H1 (cell line): Measurements from ENCODE around the gene KCNJ18. TPM values are rescaled to one million over a fixed set of nuclear protein-coding genes. Genes with fewer than 3 reads are reported as not detected.
"Not testable (repeated sequence)": the region's sequence is repeated elsewhere in the genome, so short reads cannot be mapped to it uniquely, and the experiment has no call there.

ENCODE experiments used
- CTCF ChIA-PET: fragments of 300-600 bp; sonication (Branson Sonifier 250); formaldehyde crosslinking; loops from one replicate; lab custom pipeline; 2021; ENCODE audit not compliant: partially characterized antibody; lab: Charles Lee
- POLR2A ChIA-PET: fragments of 300-600 bp; sonication (Branson Sonifier 250); formaldehyde crosslinking; loops from one replicate; lab custom pipeline; 2021; ENCODE audit warnings: inconsistent platforms; ENCODE audit not compliant: partially characterized antibody; lab: Charles Lee
- DNase-seq, 2 experiments: peaks; one replicate each; pipeline versions ENCODE4 v3.0.0 to v3.0.0-alpha.2; 2010 to 2022; ENCODE audit warnings: low spot score in 2 of 2, low read depth in 1 of 2, mixed read lengths in 1 of 2
- FAIRE-seq: peaks from 2 replicates; lab custom pipeline; 2011; peaks lifted over from hg19 to GRCh38; lab: Jason Lieb, UNC
- H2AFZ ChIP-seq: 2 replicates; pipeline ENCODE4 v1.8.1; 2012; ENCODE audit warnings: low read length, inconsistent platforms
- H2AK5ac ChIP-seq: 2 replicates; pipeline ENCODE4 v1.6.1; 2013; ENCODE audit warnings: low read depth, low read length
- H2BK120ac ChIP-seq: replicated peaks from 2 replicates; pipeline ENCODE3; 2013; ENCODE audit warnings: low read depth, low read length, inconsistent platforms
- H2BK12ac ChIP-seq: 2 replicates; pipeline ENCODE4 v1.6.1; 2013; ENCODE audit warnings: low read depth, low read length
- H2BK15ac ChIP-seq: 2 replicates; pipeline ENCODE4 v1.6.1; 2013; ENCODE audit warnings: low read length
- H2BK20ac ChIP-seq: 2 replicates; pipeline ENCODE4 v1.6.1; 2013; ENCODE audit warnings: low read length
- H2BK5ac ChIP-seq: 2 replicates; pipeline ENCODE4 v1.6.1; 2013; ENCODE audit warnings: low read depth, low read length
- H3K14ac ChIP-seq: 2 replicates; pipeline ENCODE4 v1.6.1; 2013; ENCODE audit warnings: inconsistent platforms; ENCODE audit not compliant: insufficient read length
- H3K18ac ChIP-seq: 2 replicates; pipeline ENCODE4 v1.6.1; 2013; ENCODE audit warnings: low read length; ENCODE audit errors: extremely low read depth
- H3K23ac ChIP-seq: 2 replicates; pipeline ENCODE4 v1.6.1; 2013; ENCODE audit warnings: inconsistent platforms; ENCODE audit not compliant: insufficient read length
- H3K23me2 ChIP-seq: 2 replicates; pipeline ENCODE4 v1.6.1; 2013; ENCODE audit warnings: low read depth, low read length
- H3K27ac ChIP-seq: 2 replicates; pipeline ENCODE4 v1.6.1; 2011; ENCODE audit warnings: low read depth, low read length, inconsistent platforms
- H3K27me3 ChIP-seq, 4 experiments: replicated peaks in 1 of 4; 1 replicate in 1 of 4; 2 replicates in 3 of 4; pipeline versions ENCODE4 v1.6.1 to v1.8.1; 2011 to 2013; ENCODE audit warnings: low read length in 3 of 4, mild to moderate bottlenecking in 3 of 4, inconsistent platforms in 2 of 4, mixed read lengths in 2 of 4, moderate library complexity in 1 of 4; ENCODE audit not compliant: control insufficient read depth in 3 of 4, insufficient read depth in 3 of 4; ENCODE audit errors: extremely low read depth in 1 of 4
- H3K36me3 ChIP-seq, 4 experiments: 2 replicates each; pipeline versions ENCODE4 v1.6.1 to v1.8.1; 2011 to 2013; ENCODE audit warnings: mild to moderate bottlenecking in 4 of 4, low read length in 3 of 4, moderate library complexity in 2 of 4, control low read depth in 1 of 4, inconsistent platforms in 1 of 4; ENCODE audit not compliant: insufficient read depth in 4 of 4, control insufficient read depth in 2 of 4
- H3K4ac ChIP-seq: replicated peaks from 2 replicates; pipeline ENCODE3; 2013; ENCODE audit warnings: low read length, low read depth, mixed read lengths, inconsistent platforms; ENCODE audit not compliant: insufficient read length
- H3K4me1 ChIP-seq, 4 experiments: replicated peaks in 1 of 4; 1 replicate in 1 of 4; 2 replicates in 3 of 4; pipeline versions ENCODE4 v1.6.1 to v1.8.1; 2011 to 2013; ENCODE audit warnings: low read length in 3 of 4, inconsistent platforms in 2 of 4, mixed read lengths in 1 of 4; ENCODE audit not compliant: insufficient read depth in 4 of 4, control insufficient read depth in 3 of 4
- H3K4me2 ChIP-seq, 2 experiments: 2 replicates each; pipeline versions ENCODE4 v1.6.1 to v1.8.1; 2011 to 2013; ENCODE audit warnings: low read depth in 2 of 2, low read length in 2 of 2, control low read depth in 1 of 2, inconsistent platforms in 1 of 2, mild to moderate bottlenecking in 1 of 2; ENCODE audit not compliant: insufficient read depth in 1 of 2
- H3K4me3 ChIP-seq, 4 experiments: fragments of 200-600, 300-600 bp in 1 of 4; sonication (generic), shearing (Covaris generic), sonication (Bioruptor Twin) in 1 of 4; 2 replicates each; pipeline versions ENCODE4 v1.5.1 to v1.8.1; 2011 to 2016; ENCODE audit warnings: low read length in 4 of 4, low read depth in 3 of 4, control low read depth in 2 of 4, inconsistent platforms in 2 of 4, mild to moderate bottlenecking in 2 of 4, mixed read lengths in 1 of 4, moderate library complexity in 1 of 4; ENCODE audit not compliant: insufficient read depth in 2 of 4; ENCODE audit errors: extremely low read depth in 1 of 4
- H3K56ac ChIP-seq: replicated peaks from 2 replicates; pipeline ENCODE3; 2013; ENCODE audit warnings: low read depth, mild to moderate bottlenecking, mixed read lengths, low read length, inconsistent platforms; ENCODE audit not compliant: insufficient read length
- H3K79me1 ChIP-seq: 2 replicates; pipeline ENCODE4 v1.6.1; 2013; ENCODE audit warnings: low read depth, low read length, control low read depth
- H3K79me2 ChIP-seq, 2 experiments: 2 replicates each; pipeline versions ENCODE4 v1.6.1 to v1.8.1; 2012 to 2013; ENCODE audit warnings: low read length in 2 of 2, mild to moderate bottlenecking in 2 of 2, inconsistent platforms in 1 of 2; ENCODE audit not compliant: insufficient read depth in 2 of 2, control insufficient read depth in 1 of 2
- H3K9ac ChIP-seq, 4 experiments: replicated peaks in 1 of 4; 1 replicate in 1 of 4; 2 replicates in 3 of 4; pipeline versions ENCODE4 v1.6.1 to v1.8.1; 2011 to 2013; ENCODE audit warnings: low read depth in 3 of 4, low read length in 3 of 4, control low read depth in 2 of 4, mild to moderate bottlenecking in 2 of 4, moderate library complexity in 2 of 4, inconsistent platforms in 1 of 4; ENCODE audit errors: extremely low read depth in 1 of 4
- H3K9me3 ChIP-seq, 2 experiments: 2 replicates each; pipeline versions ENCODE4 v1.6.1 to v1.8.1; 2012 to 2013; ENCODE audit warnings: mild to moderate bottlenecking in 2 of 2, moderate library complexity in 2 of 2, control low read depth in 1 of 2, inconsistent platforms in 1 of 2, low read depth in 1 of 2, low read length in 1 of 2, mixed read lengths in 1 of 2; ENCODE audit not compliant: insufficient read depth in 2 of 2
- H4K20me1 ChIP-seq, 2 experiments: replicated peaks in 1 of 2; 2 replicates each; pipeline versions ENCODE3 to v1.8.1; 2011 to 2013; ENCODE audit warnings: inconsistent platforms in 2 of 2, low read length in 2 of 2, mild to moderate bottlenecking in 1 of 2; ENCODE audit not compliant: insufficient read depth in 2 of 2, control insufficient read depth in 1 of 2
- H4K5ac ChIP-seq: 2 replicates; pipeline ENCODE4 v1.6.1; 2013; ENCODE audit warnings: low read length, low read depth, mixed read lengths, inconsistent platforms; ENCODE audit not compliant: insufficient read length
- H4K8ac ChIP-seq: 2 replicates; pipeline ENCODE4 v1.8.0; 2013; ENCODE audit warnings: mild to moderate bottlenecking, moderate library complexity, low read length, inconsistent platforms; ENCODE audit not compliant: insufficient read depth; ENCODE audit errors: extremely low read depth
- H4K91ac ChIP-seq: replicated peaks from 2 replicates; pipeline ENCODE3; 2013; ENCODE audit warnings: low read length, mixed read lengths, inconsistent platforms; ENCODE audit not compliant: insufficient read length
- WGBS, 2 experiments: shearing (Covaris generic) in 1 of 2; methylation state at CpG; one replicate each; pipeline versions ENCODE4 v1.1.6 to v1.1.7; 2013 to 2015; ENCODE audit warnings: low lambda C conversion rate in 2 of 2, mixed read lengths in 2 of 2, inconsistent platforms in 1 of 2, low coverage in 1 of 2, missing lambda C conversion rate in 1 of 2; ENCODE audit not compliant: insufficient replicate concordance in 2 of 2, insufficient coverage in 1 of 2, insufficient read length in 1 of 2; ENCODE audit errors: extremely low coverage in 1 of 2, missing lambda C conversion rate in 1 of 2; 5-methylcytosine and 5-hydroxymethylcytosine counted together
- polyA plus RNA-seq, 7 experiments: library from polyadenylated mRNA; depleted of rRNA in 3 of 7; stranded (reverse) in 5 of 7; unstranded in 2 of 7; fragments of >200 nt in 5 of 7; fragments of 200-250 nt in 2 of 7; gene quantifications; 1 replicate in 5 of 7; 2 replicates in 1 of 7; 4 replicates in 1 of 7; pipeline versions ENCODE4 v1.2.1 to v1.2.3, GENCODE V29; 2011 to 2013; ENCODE audit warnings: missing spikeins in 2 of 7, mixed read lengths in 2 of 7
- total RNA-seq: library from RNA; stranded (reverse); fragmentation: NEBNext Ultra II Directional; extraction: Animal tissue kit (Norgen Biotek cat#: 25700); gene quantifications from 2 replicates; pipeline ENCODE4 v1.2.1, GENCODE V29; 2021

Gene KCNJ18
- total and polyA plus RNA-seq, 2 of the 8 experiments (the other 6 are each of a cell fraction or from before 2014, with no cell fraction given), result not detected

DNA sequence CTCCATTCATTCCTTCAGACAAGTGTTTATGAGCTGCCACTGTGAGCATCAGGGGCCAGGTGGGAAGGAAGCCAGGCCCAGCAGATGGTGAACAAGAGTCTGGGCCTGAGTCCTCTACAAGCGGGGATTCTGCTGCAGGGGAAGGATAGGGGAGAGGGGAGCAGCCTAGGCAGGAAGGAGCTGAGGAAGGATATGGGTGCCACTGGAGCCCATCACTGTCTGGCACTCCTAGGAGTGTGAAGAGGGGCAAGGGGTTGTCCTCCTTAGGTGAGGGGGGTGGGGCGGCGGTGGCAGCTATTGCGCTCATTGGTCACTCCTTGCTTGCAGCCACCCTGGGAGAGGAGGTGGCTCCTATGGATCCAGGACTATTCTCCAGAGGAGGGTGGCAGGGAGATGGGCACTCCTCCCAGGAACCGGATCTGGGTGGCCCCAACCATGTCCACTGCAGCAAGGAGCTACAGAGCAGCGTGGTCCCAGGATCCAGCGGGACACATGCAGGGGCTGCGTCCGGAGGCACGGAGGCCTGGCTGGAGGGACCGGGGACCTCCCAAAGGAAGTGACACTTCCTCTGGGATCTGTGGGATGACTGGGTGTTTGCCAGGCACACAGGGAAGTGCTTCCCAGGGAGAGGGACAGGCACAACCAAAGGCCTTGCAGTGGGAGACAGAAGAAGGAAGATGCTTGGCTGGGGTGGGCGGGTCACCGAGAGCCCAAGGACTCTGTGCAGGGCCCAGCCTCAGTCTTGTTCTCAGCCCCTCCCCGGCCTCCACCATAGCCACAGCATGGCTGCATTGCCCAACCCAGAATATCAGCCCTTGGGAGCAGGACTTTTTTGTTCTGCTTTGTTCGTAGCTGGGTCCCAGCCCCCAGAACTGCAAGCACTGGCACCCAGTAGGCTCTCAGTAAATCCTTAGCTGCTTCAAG, 16.6 kb downstream of the KCNJ18 start:
- POLR2A ChIA-PET, H2AFZ ChIP-seq, H3K36me3 ChIP-seq, H3K27me3 ChIP-seq, H3K4me1 ChIP-seq, H2BK12ac ChIP-seq, H3K23me2 ChIP-seq, H3K14ac ChIP-seq, H3K4me2 ChIP-seq, H2AK5ac ChIP-seq, H4K91ac ChIP-seq, H4K20me1 ChIP-seq, H4K5ac ChIP-seq, H3K27ac ChIP-seq, H3K18ac ChIP-seq, CTCF ChIA-PET, H3K23ac ChIP-seq, H3K56ac ChIP-seq, H2BK5ac ChIP-seq, H2BK120ac ChIP-seq, H3K79me1 ChIP-seq, DNase-seq, FAIRE-seq, H2BK15ac ChIP-seq, H3K4me3 ChIP-seq, H3K79me2 ChIP-seq, H4K8ac ChIP-seq, H2BK20ac ChIP-seq, H3K9ac ChIP-seq, H3K4ac ChIP-seq: not testable (repeated sequence)
- H3K9me3 ChIP-seq, result peaks cover 34 to 83% of the 10 kb centered on the region in 2 experiments
- WGBS, 2 experiments, result 78% methylated on average over 7 of the region's 15 CpGs; no CpG with 5 or more reads in 1 of the 2 experiments
